SU-DHL-6 (cell line): ENCODE measurements around the gene TMEM229B.

ENCODE experiments used
- H2AFZ ChIP-seq: fragments of 200-600 bp; sonication (generic); 2 replicates; pipeline ENCODE4 v1.6.1; 2014; ENCODE audit warnings: low read depth, mild to moderate bottlenecking, moderate library complexity, mixed read lengths, antibody characterized with exemption, low read length; ENCODE audit not compliant: severe bottlenecking
- H3F3A ChIP-seq: fragments of 200-600 bp; shearing (Covaris generic); 2 replicates; pipeline ENCODE4 v1.6.0; 2016; ENCODE audit warnings: antibody characterized with exemption, mild to moderate bottlenecking; ENCODE audit not compliant: insufficient read depth
- H3K27ac ChIP-seq: fragments of 200-600 bp; sonication (generic); 2 replicates; pipeline ENCODE4 v1.5.1; 2016; ENCODE audit warnings: low read depth, mild to moderate bottlenecking, low read length, moderate library complexity, mixed read lengths
- H3K27me3 ChIP-seq: fragments of 200-600 bp; sonication (generic), shearing (Covaris generic); 2 replicates; pipeline ENCODE4 v1.6.0; 2014; ENCODE audit warnings: mild to moderate bottlenecking, low read length
- H3K36me3 ChIP-seq: fragments of 200-600 bp; sonication (generic); 2 replicates; pipeline ENCODE4 v1.6.1; 2014; ENCODE audit warnings: mild to moderate bottlenecking, low read length, mixed read lengths
- H3K4me2 ChIP-seq: fragments of 300-600, 200-600 bp; shearing (Covaris generic), sonication (generic); 2 replicates; pipeline ENCODE4 v1.6.0; 2014; ENCODE audit warnings: low read length, low read depth, mild to moderate bottlenecking; ENCODE audit not compliant: poor library complexity, severe bottlenecking
- H3K4me3 ChIP-seq: fragments of 200-600 bp; sonication (generic); 2 replicates; pipeline ENCODE4 v1.5.1; 2014; ENCODE audit warnings: antibody characterized with exemption, low read length, mild to moderate bottlenecking, mixed read lengths; ENCODE audit not compliant: insufficient read depth, poor library complexity, severe bottlenecking
- H3K79me2 ChIP-seq: fragments of 200-600 bp; sonication (generic); 2 replicates; pipeline ENCODE4 v1.6.1; 2014; ENCODE audit warnings: mild to moderate bottlenecking, low read length, moderate library complexity; ENCODE audit not compliant: insufficient read depth
- H3K9ac ChIP-seq: fragments of 200-600 bp; sonication (generic); 2 replicates; pipeline ENCODE4 v1.7.0; 2014; ENCODE audit warnings: mild to moderate bottlenecking, low read length
- H3K9me2 ChIP-seq: fragments of 200-600 bp; sonication (generic); replicated peaks from 2 replicates; pipeline ENCODE4 v1.6.1; 2014; ENCODE audit warnings: low read length; ENCODE audit not compliant: insufficient read depth
- H3K9me3 ChIP-seq: fragments of 200-600 bp; sonication (generic); 2 replicates; pipeline ENCODE4 v1.6.1; 2014; ENCODE audit warnings: low read length, mixed read lengths; ENCODE audit not compliant: insufficient read depth
- H4K20me1 ChIP-seq: fragments of 200-600 bp; sonication (generic); 2 replicates; pipeline ENCODE4 v1.6.1; 2014; ENCODE audit warnings: low read depth, mild to moderate bottlenecking, antibody characterized with exemption, low read length, moderate library complexity, mixed read lengths
- CTCF ChIP-seq: fragments of 200-600 bp; sonication (generic); IDR thresholded peaks from one replicate; pipeline ENCODE4 v1.5.1; 2017; ENCODE audit warnings: antibody characterized with exemption, mild to moderate bottlenecking, low read length, moderate library complexity; ENCODE audit not compliant: insufficient read depth, poor library complexity, severe bottlenecking
- EZH2phosphoT487 ChIP-seq: fragments of 200-600 bp; sonication (generic), shearing (Covaris generic); conservative IDR thresholded peaks from 2 replicates; pipeline ENCODE4 v1.6.1; 2018; ENCODE audit warnings: mild to moderate bottlenecking, antibody characterized with exemption, low read length, moderate library complexity, mixed read lengths

The TMEM229B gene

GRCh38 chr14:67515386-67516079 lies 27.0 kb upstream of the TMEM229B start:
- Histone ChIP-seq H3K9me3 (no peaks in the 10 kb centered on the region), H3F3A (0 out of 2 replicates have a peak, but pooled peaks cover 7% of the 10 kb centered on the region), H3K27me3 (no peaks in the 10 kb centered on the region), H3K9ac (peak overlapping the region; percentile 58), H2AFZ (peak overlapping the region; percentile 74), H4K20me1 (no peaks in the 10 kb centered on the region), H3K4me2 (peak overlapping the region; percentile 69), H3K9me2 (no peaks in the 10 kb centered on the region), H3K27ac (no peak overlapping the region), H3K36me3 (no peaks in the 10 kb centered on the region), H3K4me3 (peak overlapping the region; percentile 60), H3K79me2 (no peaks in the 10 kb centered on the region)
- TF ChIP-seq EZH2phosphoT487 (no peak), CTCF (no peak)

GRCh38 chr14:67514650-67515385 lies 26.3 kb upstream of the TMEM229B start:
- Histone ChIP-seq H3F3A (0 out of 2 replicates have a peak, but pooled peaks cover 7% of the 10 kb centered on the region), H3K79me2 (no peaks in the 10 kb centered on the region), H2AFZ (peak overlapping the region; percentile 88), H3K9ac (peak overlapping the region; percentile 58), H3K4me2 (peak overlapping the region; percentile 69), H3K9me2 (no peaks in the 10 kb centered on the region), H4K20me1 (no peaks in the 10 kb centered on the region), H3K27me3 (no peaks in the 10 kb centered on the region), H3K4me3 (peak overlapping the region; percentile 60), H3K36me3 (no peaks in the 10 kb centered on the region), H3K27ac (no peak overlapping the region), H3K9me3 (no peaks in the 10 kb centered on the region)
- TF ChIP-seq CTCF (no peak), EZH2phosphoT487 (no peak)

GRCh38 chr14:67514203-67514607 lies 25.7 kb upstream of the TMEM229B start:
- Histone ChIP-seq H3K4me2 (peak overlapping the region; percentile 69), H3K9me2 (no peaks in the 10 kb centered on the region), H3F3A (0 out of 2 replicates have a peak, but pooled peaks cover 7% of the 10 kb centered on the region), H3K27ac (no peak overlapping the region), H4K20me1 (no peaks in the 10 kb centered on the region), H3K9me3 (no peaks in the 10 kb centered on the region), H3K79me2 (no peaks in the 10 kb centered on the region), H2AFZ (no peak overlapping the region), H3K4me3 (peak overlapping the region; percentile 60), H3K36me3 (no peaks in the 10 kb centered on the region), H3K27me3 (no peaks in the 10 kb centered on the region), H3K9ac (peak overlapping the region; percentile 58)
- TF ChIP-seq CTCF: no peak
- TF ChIP-seq EZH2phosphoT487: no peak
